HG03378 (cell line): ENCODE measurements around the gene OBP2B.
"Not testable (repeated sequence)": the region's sequence is repeated elsewhere in the genome, so short reads cannot be mapped to it uniquely, and the experiment has no call there.

Experiments used
- ATAC-seq: cut with Tn5 transposase; IDR thresholded peaks from one replicate; pipeline ENCODE4 v1.9.1; 2021; ENCODE audit warnings: mild to moderate bottlenecking, moderate library complexity; ENCODE audit not compliant: unreplicated experiment

The OBP2B gene

DNA sequence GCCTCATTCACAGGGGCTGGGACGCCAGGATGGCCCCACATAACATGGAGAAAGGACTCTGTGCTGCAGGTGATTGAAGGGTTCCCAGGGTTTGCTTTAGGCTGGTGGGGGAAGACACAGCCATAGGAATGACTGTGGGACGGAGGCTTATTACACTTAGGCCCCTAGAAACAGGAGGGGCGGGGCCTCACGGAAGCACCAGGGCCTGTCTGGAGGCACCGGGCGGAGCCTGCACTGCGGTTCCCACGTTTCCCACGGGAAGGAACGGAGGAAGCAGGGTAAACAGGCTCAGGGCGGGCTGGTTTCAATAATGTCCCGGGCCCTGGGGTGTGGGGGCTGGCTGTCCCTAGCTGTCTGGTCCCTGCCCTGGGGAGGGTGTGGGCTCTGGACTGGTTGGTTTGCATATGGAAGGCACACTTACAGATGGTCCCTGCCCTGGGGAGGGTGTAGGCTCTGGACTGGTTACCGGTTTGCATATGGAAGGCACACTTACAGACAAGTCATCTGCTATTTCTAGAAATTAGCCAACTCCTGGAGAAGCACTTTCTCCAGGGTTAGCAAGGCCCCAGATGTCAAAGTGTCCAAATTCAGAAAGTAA, 14.2 kb upstream of the OBP2B start:
- not testable (repeated sequence) for ATAC-seq

DNA sequence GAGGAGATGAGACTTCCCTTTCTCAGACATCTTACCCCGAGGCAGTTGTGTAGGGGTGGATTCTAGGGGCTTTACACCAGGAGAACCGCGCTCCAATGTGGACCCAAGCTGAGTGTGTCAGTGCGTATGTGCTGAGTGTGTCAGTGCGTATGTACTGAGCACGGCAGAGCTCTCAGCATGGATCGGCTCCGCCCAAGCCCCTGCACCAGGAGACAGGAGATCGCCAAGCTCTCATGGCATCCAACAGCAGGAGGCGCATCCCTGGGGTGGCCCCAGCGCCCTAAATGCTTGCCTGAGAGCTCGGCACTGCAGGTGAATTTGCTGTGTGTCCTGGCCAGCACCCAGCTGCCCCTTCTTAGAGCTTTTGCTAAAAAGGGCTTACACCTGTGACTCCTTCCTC, 12.9 kb upstream of the OBP2B start:
- ATAC-seq = not testable (repeated sequence)

DNA sequence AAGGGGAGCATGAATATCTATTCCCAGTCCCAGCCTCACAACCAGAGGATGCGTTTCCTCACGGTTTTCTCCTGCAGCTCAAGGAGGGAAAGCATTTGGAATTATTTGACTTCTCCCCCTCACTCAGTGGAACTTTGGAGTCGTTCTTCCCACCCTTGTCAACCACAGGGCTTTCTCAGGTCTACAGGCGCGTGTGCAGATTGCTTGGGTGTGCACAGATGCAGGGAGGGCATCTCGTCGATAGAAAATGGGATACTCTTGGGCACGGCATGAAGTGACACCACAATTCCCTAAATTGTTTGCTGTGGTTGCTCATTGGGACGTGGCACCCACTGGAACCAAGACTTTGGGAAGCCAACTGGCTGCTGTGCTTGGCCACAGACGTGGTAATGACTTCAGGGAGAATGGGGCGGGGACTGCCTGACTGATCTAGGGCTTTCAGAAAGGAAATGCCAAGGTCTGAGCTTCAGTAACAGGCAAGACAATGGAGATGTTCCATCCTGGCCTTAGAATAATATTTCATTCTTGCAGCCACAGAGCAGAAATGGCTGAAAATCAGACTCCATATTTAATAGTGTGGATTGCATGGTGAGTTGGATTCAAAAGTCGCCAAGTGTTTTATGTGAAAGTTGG, 12.2 kb upstream of the OBP2B start:
- no peak for ATAC-seq

DNA sequence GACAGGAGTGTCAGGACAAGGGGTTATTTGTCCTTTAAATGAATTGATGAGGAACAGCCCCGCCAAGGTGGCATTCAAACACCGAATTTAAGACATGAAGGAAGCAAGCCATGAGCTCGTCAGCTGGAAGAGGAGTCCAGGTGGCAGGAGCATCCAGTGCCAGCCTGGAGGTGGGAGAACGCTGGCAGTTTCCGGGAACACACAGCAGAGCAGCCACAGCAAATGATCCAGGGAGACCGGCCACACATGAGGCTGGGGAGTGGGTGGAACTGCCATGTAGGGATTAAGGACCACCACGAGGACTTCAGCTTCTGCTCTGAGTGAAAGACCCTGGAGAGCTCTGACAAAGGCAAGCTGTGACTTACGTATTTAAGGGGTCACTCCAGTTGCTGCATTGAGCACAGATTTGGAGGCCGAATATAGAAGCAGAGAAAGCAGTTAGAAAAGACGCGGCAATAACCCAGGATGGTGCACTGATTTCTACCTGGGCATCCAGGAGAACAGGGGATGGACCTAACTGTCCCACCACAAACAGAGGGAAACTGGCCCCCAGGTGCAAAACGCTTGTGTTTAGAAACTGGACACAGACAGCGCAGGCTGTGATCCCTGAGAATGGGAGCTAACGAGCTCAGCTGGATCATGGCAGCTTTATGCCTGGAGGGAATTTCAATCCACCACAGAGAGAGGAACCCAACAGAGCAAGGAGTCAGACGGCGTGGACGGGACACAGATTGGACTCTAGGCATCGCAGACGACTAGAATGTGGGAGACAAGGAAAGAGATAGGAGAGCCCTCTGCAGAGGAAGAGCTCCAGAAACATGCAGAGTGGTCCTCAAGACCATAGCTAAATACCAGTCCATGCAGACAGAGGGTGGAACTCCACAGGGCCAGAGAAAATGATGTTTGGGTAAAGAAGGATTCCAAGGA, 9.3 kb upstream of the OBP2B start:
- not testable (repeated sequence) for ATAC-seq

DNA sequence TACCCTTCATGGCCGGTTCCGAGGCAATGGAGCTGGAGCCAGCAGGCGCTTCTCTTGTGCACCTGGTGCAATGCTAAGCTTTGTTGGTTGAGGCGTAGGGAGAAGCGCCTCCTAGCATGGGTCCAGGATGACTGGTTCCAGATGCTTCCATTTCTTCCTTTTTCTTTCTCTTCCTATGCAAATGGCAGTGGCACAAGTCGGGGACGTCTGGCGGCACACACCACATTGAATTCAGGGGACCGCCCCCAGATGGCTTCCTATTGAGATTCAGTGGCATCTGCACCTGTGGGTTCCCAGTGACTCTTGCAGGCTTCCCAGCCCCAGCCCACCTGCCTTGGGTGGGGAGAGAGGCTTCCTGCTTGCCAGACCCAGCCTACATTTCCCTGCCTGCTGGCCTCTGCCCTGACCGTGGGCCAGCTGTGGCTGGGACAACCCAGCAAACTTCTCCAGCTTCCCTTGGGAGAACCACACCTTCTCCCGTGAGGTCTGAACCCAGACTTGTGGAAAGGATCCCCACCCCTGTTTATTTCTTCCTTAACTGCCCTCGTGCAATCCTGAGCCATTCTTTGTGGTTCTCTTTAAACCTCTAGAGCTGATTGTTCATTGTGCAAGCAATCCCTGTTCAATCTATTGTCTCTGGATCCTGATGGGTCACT, 8.4 kb upstream of the OBP2B start:
- not testable (repeated sequence) for ATAC-seq

DNA sequence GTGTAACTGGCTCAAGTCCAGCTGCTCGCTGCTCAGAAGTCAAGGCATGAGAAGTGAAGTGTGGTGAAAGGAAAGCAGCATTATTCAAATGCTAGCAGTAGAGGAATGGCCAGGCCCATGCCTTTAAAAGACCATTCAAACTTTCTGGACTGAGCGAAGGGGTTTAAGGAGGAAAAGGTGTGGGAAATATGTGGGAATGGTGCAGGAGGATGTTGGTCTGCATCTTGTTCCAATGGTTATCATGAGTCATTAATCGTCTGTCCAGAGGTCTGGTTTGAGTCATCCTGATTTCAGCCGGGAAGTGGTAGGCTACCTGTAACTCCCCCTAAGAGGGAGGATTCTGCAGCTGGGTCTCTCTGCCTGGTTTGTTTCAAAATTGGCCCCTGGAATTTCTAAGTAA, 5.2 kb upstream of the OBP2B start:
- ATAC-seq = not testable (repeated sequence)

DNA sequence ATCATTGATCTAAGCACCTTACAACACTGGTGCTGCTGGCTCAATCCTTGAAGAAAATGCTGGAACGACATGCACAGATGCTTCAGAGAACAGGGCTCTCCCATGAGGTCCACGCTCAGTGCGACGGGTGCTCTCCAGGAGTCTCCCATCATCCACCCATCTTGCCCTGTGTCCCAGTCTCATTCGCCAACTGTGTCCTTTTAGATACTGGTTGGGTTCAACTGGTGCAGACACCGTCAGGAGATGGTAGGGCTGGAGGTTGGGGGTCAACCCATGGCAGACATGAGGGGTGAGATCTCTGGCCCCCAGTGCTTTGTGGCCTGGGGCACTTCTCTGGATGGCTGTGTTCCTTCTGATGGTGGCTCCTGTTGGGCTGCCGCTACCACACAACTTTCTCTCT, 1.6 kb upstream of the OBP2B start:
- no peak for ATAC-seq

DNA sequence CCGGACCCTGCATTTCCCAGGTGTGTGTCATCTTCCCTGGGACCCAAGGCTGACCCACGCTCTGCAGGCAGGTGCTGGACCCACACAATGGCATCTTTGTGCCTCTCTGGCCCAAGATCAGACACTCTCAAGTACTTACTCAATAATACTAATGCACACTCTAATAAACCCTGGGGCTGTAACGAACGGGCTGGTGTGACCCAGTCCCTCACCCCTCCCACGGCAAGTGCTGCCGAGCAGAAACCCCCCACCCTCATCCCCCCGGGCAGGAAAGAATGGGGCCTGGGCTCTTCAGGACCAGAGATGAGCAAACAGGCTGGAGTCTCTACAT, 1.1 kb upstream of the OBP2B start:
- ATAC-seq = no peak

DNA sequence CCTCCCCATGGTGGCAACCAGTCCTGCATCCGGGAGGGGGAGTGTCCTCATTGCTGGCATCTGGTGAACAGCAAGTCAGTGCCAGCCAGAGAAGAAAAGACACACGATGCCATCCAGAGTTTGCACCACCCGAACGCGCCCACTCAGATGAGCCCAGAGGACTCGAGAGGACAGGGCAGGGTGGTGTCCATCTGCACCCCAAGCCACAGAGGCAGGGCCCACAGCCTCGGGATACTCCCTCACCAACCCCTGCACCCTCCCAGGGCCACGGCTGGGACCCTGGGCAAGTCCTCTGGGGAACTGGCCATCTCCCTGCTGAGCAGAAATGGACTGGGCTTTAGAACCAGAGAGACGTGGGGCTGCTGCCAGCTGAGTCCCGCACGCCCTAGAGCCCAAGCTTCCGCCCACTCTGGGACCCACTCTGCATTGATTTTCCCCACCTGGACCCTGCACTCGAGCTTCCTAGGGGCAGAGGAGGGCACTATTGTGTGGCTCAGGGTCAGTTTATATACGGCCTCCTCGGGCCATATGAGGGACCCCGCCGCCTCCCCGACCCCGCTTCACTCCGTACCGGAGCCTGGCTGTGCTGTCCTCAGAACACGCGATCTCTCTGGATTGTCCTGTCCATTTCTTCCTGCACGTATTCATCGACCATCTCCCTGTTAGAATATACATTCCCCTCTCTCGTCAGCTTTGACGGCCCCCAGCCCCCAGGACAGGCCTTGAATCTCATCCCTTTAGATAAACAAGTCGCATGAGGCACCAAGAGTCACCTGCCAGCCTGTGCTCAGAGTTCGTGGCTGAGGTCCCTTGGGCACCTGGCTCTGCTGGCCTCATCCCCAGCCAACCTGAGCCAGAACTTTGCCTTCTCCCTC, 514 bp upstream of the OBP2B start:
- ATAC-seq = not testable (repeated sequence)

DNA sequence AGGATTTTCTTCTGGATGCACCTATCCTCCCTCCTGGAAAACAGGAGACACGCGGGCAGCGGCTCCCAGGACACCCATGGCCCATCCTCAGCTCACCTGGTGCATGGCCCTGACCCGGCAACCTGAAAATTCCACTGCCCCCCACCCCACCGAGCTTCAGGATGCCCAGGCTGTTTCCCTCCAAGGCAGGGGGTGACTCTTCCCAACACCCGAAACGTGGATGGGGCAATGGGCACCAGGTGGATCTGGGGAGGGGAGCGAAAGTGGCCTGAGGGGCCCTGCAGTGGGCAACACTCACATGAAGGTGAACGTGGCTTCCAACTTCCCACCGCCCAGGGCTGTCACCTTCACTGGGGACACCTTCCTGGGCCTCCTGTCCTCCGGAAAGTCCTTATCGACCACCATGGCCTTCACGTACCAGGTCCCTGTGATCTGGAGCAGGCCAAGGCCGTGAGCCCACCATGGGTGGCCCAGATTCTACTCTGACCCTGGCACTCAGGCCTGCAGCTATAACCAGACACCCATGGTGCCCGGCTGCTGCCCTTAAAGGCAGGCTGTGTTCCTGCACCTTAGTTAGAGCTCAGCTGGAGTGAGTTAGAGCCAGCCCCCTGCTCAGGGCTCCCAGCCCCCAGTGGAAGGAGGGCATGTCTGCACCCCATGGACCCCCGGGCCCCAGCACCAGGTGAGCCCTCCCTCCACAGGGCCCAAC, 725 bp downstream of the OBP2B start:
- not testable (repeated sequence) for ATAC-seq

DNA sequence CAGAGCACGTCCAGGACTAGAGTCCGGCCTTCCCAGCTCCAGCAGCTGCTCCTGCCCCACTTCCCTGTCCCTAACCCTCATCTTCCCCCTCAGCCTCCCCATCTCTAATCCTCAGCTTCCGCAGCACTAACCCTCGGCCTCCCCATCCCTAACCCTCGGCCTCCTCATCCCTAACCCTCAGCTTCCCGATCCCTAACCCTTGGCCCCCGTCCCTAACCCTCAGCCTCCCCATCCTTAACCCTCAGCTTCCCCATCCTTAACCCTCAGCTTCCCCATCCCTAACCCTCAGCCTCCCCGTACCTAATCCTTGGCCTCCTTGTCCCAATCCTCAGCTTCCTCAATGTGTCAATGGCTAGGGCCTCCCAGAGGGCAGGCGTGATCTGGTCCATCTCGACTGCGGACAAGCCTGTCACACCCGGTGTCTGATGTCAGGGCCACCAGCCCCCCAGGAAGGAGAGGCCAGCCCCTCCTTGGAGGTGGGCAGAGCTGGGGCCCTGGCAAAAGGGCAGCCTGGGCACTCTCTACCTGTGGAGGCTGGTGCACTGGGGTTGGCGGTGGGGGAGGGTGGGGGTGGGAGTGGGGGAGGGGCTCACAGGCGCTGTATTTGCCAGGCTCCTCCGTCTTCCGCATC, 1.4 kb downstream of the OBP2B start:
- ATAC-seq = no peak

DNA sequence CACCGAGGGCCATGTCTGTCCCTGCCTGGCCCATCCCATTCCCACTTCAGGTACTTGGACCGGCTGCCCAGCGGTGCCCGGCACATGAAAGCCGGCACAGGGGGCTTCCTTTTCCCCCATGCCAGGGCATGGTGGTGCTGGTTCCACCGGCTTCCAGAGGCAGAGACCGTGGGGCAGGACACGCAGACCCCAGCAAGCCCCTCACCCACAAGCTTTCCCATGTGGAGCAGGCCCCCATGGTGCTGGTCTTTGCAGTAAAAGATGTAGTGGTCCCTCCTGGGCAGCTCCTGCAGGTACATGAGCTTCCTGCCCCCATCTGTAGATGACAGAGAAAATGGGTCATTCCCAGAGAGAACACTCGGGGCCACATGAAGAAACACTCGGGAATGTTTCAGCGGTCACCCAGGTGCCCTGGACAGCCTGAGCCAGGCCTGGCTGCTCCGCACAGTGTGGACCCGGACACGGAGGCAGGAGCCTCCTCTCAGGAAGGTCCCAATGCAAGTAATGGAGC, 2.0 kb downstream of the OBP2B start:
- no peak for ATAC-seq

DNA sequence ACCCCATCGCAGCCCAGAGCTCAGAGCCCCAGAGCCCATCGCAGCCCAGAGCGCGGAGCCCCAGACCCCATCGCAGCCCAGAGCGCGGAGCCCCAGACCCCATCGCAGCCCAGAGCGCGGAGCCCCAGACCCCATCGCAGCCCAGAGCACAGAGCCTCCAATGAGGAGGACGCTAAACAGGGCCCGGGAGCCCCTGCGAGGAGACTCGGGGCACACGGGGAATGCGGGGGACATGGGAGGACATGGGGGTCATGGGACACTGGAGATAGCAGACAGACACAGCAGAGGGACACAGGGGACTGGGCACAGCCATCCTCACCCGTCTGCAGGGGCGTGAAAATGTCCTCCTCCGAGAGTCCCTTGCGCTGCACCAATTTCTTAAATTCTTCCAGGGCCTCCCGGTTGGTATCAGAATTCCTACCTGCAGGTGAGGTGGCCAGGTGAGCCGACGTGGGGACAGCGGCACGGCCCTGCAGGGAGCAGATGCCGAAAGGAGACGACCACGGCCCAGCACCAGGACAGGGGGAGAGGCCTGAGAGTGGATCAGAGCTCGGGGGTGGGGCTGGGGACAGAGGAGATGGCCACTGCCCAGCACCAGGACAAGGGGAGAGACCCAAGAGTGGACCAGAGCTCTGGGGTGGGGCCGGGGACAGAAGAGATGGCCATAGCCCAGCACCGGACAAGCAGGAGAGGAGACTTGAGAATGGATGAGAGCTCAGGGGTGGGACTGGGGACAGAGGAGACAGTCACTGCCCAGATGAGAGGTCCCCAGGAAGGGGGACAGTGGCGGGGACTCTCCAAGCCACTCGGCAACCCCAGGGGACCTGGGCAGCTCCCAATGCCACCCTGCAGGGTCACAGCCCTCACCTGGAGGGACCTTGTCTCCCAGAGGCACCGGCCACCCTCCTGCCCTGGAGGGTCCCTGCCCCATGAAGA, 2.8 kb downstream of the OBP2B start:
- ATAC-seq = no peak

DNA sequence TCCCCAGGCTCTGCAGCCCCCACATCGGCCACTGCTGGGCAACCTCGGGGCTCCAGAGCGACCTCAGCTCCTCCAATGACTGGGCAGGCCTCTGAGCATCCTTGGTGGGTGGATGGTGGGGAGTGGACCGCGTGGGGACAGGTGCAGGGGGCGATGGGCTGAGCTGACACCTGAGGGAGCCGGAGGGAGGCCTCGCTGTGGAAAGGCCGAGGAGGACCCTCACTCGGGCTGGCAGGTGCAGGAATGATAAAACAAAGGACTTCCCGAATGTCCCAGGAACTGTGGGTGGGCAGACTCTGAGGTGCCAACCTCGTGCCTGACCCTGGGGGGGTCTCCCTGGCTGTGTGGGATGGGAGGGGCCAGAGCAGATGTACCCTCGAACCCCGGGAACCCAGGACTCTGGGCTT, 3.6 kb downstream of the OBP2B start:
- not testable (repeated sequence) for ATAC-seq

DNA sequence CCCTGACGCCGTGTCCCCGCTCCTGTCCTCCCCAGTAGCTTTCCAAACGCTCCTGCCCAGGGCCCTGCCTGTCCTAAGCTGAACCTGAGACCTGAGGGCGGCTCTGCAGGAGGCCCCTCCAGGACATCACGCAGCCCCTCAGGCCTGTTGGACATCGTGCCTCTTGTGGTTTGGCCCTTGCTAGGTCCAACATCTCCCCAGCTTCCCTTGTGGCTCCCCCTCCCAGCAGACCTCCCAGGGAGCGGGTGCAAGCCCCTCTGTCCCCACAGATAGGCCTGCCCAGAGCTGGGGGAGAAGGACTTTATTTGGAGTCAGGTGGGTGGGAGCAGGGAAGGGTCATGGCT, 4.1 kb downstream of the OBP2B start:
- ATAC-seq = no peak

DNA sequence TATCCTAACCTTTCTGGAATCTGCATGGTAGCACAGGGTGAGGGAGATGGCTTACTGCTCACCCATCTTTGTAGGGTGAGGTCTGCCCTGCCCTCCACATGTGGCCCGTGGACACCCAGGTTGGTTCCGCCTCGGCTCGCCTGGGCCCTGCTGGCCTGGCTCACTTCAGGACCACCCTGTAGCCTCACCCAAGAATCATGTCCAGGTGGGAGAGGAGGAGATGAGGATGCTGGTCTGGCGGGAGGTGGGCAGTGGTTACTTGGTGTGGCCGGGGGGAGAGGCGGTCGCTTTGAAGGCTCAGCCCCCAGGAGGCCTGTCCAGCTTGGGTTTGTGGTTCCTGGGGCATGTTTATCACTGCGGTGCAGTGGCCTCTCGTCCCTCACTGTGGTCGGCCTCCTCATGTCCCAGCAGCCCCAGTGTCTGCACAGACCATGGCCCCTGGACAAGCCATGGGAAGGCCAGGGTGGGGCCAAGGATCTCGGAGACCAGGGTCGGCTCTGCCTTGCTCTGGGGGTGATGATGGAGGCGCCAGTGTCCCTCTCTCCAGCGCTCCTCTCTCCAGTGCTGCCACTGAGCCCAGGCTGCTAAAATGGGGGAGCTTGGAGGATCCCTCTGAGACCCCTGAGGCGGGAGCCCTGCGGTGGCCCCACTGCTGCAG, 4.6 kb downstream of the OBP2B start:
- ATAC-seq = no peak

DNA sequence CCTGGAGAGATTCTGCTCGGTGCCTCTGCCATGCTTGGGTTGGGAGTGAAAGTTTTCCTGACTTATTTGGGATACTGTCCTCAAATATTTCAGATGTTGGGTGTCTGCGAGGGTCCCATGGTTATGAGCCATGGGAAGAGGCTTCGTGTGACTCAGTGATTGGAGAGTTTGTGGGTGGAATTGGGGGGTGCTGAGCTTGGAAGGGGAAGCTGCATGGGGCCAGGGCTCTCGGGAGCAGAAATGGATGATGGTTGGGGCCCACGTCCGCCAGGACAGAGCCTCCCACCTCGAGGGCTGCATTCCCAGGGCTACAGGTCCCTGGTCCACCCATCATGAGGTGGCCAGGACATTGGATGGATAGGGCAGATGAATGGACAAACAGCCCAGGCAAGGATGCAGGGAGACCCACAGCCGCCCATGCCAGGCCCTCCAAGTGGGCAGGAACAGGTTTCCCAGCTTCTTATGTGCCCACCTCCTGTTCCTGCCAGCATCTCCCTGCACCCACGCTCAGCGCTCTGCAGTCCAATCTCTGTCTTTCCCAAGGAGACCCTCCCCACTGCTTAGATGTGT, 5.5 kb downstream of the OBP2B start:
- ATAC-seq = no peak
